Measurements from ENCODE around the gene TOMM6.

The TOMM6 gene

DNA sequence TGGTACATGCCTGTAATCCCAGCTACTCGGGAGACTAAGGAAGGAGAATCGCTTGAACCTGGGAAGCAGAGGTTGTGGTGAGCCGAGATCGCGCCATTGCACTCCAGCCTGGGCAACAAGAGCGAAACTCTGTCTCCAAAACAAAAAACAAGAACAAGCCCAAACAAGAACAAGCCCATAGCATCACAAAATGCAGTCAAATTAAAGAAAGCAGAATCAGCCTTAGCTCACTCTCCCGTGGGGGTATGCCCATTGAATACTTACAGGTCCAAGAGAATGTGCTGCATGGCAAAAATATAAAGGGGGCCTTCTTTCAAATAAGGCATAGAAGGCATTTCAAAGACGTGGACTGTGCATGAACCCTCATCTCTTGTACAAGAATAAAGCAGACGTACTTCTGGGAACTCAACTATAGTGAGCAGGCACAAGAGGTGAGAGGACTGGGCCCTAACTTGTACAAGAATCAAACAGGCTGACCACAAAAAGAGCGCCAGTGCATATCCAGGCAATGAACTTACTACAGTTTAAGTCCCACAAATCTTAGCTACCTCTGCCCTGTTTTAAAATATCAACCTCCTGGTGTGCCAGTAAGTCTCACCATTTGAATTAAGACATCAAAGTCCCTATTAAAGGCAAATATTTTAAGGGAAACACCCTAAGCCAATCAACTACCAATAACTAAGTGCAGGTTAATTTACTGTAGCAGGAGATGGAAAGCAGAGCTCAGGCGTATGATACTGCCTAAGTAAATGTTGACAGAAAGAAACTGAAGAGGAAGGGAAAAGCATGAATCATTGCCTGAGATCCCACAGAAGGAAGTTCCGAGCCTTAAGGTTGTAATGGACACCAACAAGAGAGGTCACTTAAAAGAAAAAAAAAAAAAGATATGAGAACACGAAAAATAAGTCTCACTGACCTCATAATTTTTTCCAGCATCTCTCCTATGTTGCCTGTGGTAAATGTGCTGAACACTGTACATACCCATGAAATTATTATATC is 37.4 kb downstream of the TOMM6 start:
- no peak for DNase-seq (ENCODE audit: low spot score)

DNA sequence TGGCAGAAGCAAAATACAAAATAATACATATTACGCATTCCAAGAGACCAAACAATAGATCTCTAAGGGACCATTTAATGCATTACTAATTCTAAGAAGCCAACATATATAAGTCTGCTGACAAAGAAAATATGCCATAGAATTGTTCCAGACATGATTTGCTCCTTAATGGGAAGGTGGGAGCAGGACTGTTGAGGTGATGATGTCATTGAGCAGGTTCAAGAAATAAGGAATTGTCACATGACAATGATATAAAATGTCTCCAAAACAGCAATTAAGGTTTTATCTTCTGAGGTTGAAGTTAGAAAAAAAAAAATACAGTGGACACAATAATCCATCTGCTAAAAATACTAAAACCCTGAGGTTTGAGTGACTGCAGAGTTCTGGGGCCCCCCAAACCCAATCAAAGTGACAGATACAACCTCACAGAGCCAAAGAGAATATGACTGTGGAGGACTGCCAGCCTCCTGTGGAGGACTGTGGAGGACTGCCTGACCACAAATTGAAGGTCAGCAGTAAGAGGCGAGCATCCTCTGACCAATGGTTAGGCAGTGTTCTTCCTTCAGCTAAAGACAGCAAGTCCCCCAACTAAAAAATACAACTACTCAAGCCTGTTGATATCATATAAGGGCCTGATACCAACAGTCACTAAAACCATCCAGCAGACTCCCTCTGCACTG is 39.0 kb downstream of the TOMM6 start:
- no peak for DNase-seq (ENCODE audit: low spot score)

DNA sequence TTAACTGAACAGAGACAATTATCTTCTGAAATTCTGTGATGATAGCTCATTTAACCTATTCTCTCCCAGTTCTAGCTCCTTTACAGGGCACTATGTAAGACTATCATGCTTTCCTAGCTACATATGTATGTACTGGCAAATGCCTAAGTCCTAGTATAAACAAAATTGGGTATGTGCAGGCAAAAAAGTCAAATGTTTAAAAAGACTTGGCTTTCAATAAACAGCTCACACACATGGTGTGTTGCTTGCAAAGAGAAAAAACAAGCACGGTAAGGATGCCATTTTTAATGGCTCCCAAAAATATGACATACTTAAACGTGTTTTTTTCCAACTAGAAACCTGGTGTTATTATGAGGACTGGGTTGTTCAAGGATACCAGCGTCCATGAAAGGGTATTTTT is 44.8 kb downstream of the TOMM6 start:
- DNase-seq (ENCODE audit: low spot score): no peak

DNA sequence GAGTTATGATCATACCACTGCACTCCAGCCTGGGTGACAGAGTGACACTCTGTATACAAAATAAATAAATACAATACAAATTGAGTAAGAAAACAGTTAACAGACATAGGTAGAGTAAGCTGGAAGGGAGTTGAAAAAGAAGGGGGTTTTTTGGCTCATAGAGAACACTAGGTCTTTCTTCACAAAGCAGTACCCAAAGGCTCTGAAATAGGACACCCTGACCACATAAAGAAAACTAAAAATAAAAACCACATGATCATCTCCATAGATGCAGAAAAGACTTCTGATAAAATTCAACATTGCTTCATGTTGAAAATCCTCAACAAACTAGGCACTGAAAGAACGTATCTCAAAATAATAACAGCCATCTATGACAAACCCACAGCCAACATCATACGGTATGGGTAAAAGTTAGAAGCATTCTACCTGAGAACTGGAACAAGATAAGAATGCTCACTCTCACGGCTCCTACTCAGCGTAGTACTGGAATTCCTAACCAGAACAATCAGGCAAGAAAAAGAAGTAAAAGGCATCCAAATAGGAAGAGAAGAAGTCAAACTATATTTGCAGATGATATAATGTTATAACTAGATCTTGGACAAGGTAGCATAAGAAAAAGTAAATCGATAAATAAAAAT is 48.6 kb downstream of the TOMM6 start:
- no peak for DNase-seq (ENCODE audit: low spot score)

DNA sequence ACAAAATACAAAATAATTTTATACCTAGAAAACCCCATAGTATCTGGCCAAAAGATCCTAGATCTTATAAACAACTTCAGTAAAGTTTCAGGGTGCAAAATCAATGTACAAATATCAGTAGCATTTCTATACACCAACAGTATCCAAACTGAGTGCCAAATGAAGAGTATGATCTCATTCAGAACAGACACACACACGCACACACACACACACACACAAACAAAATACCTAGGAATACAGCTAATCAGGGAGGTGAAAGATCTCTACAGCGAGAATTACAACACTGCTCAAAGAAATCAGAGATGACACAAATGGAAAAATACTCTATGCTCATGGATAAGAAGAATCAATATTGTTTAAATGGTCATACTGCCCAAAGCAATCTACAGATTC is 49.2 kb downstream of the TOMM6 start:
- no peak for DNase-seq (ENCODE audit: low spot score)
